IMR-90 (cell line): ENCODE results near the gene CNPY3.

Experiments used
- CEBPB ChIP-seq: IDR thresholded peaks from 2 replicates; pipeline ENCODE4 v1.6.1; 2012; ENCODE audit warnings: low read depth, low read length, improper control_type of control experiment
- CTCF ChIP-seq: conservative IDR thresholded peaks from 2 replicates; pipeline ENCODE4 v1.5.1; 2012; ENCODE audit warnings: mild to moderate bottlenecking, low read depth, low read length, improper control_type of control experiment
- MAZ ChIP-seq: IDR thresholded peaks from 2 replicates; pipeline ENCODE4 v1.6.1; 2012; ENCODE audit warnings: low read depth, mild to moderate bottlenecking, low read length, improper control_type of control experiment, moderate library complexity, borderline replicate concordance
- MXI1 ChIP-seq: IDR thresholded peaks from 2 replicates; pipeline ENCODE4 v1.6.1; 2012; ENCODE audit warnings: low read depth, mild to moderate bottlenecking, low read length, moderate library complexity, borderline replicate concordance
- NFE2L2 ChIP-seq: fragments of 150-350 bp; IDR thresholded peaks from 2 replicates; pipeline ENCODE4 v1.6.1; 2016; ENCODE audit warnings: low read depth, mild to moderate bottlenecking, low read length
- POLR2A ChIP-seq: IDR thresholded peaks from 2 replicates; pipeline ENCODE4 v1.6.1; 2012; ENCODE audit warnings: mild to moderate bottlenecking, low read depth, low read length
- RAD21 ChIP-seq: IDR thresholded peaks from 2 replicates; pipeline ENCODE4 v1.6.1; 2012; ENCODE audit warnings: low read length, improper control_type of control experiment
- RCOR1 ChIP-seq: IDR thresholded peaks from 2 replicates; pipeline ENCODE4 v1.6.1; 2012; ENCODE audit warnings: mild to moderate bottlenecking, low read length, improper control_type of control experiment; ENCODE audit not compliant: insufficient replicate concordance
- USF2 ChIP-seq: fragments of 150-350 bp; IDR thresholded peaks from 2 replicates; pipeline ENCODE4 v1.6.1; 2017; ENCODE audit warnings: mild to moderate bottlenecking, antibody characterized with exemption, low read length, low read depth

- TF ChIP-seq POLR2A (no peak), USF2 (no peak), CTCF (no peak), CEBPB (no peak), MXI1 (no peak), RAD21 (no peak), NFE2L2 (no peak), RCOR1 (no peak), MAZ (no peak)
These were observed 28.8 kb downstream of the CNPY3 start for GRCh38 chr6:42958125-42958524.
